SW 1271 (cell line): ENCODE results near the gene TMEM91.

ENCODE experiments used
- DNase-seq, 2 experiments: peaks; one replicate each; lab custom pipeline; 2025; lab: John Stamatoyannopoulos, UW

TMEM91 gene

GRCh38 chr19:41431426-41432386 is 55.4 kb downstream of the TMEM91 start:
- no peak for DNase-seq

- DNase-seq: no peak
These were observed 56.8 kb downstream of the TMEM91 start for GRCh38 chr19:41433171-41433570.
